HG03064 (cell line): Measurements from ENCODE around the gene EDA.

Experiments used
- ATAC-seq: cut with Tn5 transposase; IDR thresholded peaks from one replicate; pipeline ENCODE4 v1.9.1; 2021; ENCODE audit warnings: low read depth; ENCODE audit not compliant: unreplicated experiment

The EDA gene

DNA sequence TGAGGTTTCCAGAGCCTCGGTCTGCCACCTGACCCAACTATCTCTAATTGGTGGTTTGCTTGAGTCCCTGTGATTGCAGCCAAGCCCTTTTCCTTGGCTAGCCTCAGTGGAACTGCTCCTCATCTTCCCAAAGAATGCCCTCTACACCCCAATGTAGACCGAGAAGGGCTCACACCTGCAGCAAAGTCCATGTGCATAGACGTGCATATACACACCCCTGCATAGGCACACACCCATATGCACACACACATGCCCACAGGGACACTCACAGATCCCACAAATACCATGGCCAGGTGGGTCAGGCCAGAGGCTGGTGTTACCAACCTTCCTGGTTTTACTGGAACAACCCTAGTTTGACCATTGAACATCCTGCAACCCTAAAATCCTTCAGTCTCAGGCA is 433.5 kb downstream of the EDA start:
- ATAC-seq, result no peak

DNA sequence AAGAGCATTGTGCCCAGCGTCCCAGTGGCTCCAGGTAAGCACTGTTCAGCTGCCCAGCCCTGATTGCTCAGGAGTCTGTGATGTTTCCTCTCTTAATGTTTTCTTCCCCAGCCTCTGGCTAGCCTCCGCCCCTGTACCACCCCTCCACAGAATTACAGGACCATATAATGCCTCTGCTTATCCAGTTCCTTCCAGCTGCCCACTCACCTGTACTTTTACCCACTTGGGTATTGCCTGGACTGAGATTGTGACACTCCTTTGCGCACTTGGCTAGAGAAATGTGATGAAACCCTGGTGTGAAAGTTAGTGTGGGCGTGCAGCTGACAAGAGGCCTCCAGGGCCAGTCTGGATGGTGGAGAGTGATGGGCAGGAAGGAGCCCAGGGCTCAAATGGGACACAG is 434.0 kb downstream of the EDA start, which contains the start of gene AWAT2:
TSS of gene AWAT2 (minus strand) at position 14 of the 400 bp plus-strand sequence. CDS start at position 8, 6 bp downstream.
- ATAC-seq, result no peak

DNA sequence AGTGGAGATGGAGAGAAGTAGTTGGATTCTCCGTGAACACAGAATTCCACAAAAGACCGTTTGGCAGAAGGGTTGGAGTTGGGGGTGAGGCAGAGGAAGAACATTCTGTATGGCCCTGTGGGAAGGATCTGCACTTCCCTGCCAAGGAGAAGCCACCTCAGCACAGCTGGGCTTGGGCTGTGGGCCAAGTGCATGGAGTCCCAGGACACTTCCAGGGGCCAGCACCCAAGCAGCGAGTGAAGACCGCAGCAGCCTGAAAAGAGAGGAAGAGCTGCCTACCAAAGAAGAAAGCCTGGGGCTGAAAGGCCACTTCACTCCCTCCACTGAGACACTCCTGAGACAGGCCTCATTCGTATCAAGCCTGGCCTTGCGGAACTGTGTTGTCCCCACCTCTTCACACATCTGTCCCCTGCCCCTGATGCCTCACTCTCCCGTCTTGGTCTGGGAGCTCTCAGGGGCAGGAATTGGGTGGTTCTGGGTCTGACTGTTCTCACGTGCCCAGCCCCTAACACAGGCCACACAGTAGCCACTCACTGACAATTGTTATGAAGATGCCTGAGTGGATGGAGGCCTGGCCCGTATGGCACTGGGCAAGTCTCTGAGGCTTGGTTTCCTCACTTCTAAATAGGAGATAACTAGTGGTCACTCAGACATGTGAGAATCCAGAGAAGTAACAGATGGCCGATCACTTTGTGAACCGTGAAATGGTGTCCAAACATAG is 437.1 kb downstream of the EDA start:
- ATAC-seq, result no peak

DNA sequence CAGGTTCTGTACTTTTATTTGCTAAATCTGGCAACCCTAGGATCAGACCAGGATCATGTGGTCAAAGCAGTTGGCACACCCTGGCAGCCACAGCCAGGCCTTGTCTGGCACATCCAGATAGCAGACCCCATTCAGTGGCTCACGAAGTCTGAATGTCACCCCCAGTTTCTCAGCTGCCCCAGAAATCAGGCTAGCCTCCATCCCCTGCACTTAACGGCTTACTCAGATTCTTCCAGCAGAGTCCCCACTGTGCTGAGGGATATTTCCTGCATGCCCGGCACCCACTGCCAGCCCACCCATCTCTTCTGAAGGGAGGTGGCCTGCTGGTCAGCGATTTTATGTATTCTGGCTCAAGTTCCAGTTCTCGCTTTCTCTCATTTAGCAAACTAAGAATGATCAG is 438.5 kb downstream of the EDA start:
- no peak for ATAC-seq

DNA sequence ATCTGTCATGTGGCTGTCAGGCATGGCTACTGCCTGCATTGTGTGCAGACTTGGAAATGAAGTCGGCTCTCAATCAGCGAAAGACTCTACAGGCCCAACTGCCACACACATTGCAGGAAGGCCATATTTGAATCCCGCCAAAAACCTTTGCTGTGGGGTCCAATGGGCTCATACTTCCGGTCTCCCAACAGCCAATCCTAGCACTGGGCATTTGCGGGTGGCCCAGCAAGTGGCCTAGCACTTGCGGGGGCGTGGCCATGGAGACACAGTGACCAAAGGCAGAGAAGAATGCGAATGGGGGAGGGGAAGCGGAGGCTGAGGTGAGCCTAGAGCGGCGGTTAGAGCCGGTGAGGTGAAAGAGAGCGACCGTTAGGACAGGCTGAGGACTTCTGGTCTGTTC is 446.2 kb downstream of the EDA start, which contains the start of gene OTUD6A:
TSS of gene OTUD6A (plus strand) at position 382 of the 400 bp plus-strand sequence. CDS start 68 bp downstream, outside the sequence.
- no peak for ATAC-seq

DNA sequence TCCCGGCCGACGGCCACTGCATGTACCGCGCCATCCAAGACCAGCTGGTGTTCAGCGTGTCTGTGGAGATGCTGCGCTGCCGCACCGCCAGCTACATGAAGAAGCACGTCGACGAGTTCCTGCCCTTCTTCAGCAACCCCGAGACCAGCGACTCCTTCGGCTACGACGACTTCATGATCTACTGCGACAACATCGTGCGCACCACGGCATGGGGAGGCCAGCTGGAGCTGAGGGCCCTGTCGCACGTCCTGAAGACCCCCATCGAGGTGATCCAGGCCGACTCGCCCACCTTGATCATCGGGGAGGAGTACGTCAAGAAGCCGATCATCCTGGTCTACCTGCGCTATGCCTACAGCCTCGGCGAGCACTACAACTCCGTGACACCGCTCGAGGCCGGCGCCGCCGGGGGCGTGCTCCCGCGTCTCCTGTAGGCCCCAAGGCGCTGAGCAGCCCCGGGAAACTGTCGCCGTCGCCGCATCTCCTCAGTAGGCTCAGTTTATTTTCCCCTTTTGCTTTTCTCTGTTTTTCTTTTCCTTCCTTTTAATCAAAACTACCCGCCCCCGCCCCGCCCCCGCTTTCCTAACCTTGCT is 447.1 kb downstream of the EDA start:
- no peak for ATAC-seq

DNA sequence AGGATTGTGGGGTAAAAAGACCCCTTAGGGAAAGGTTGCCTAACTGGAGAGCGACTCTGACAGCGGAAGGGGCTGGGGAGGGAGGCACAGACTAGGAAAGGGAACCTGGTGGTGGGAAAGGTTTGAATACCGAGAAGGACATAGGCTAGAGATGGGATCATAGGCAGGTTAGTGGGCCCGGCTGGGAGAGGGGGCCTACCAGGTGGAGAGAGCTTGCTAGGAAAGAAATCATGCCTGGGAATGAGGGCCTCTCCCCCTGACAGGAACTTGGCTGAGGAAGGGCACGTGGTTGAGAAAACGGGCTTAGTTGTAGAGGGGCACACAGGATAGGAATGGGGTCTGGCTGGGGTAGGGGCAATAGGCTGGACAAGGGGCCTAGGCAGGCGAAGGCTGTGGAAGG is 450.7 kb downstream of the EDA start:
- ATAC-seq, result no peak

DNA sequence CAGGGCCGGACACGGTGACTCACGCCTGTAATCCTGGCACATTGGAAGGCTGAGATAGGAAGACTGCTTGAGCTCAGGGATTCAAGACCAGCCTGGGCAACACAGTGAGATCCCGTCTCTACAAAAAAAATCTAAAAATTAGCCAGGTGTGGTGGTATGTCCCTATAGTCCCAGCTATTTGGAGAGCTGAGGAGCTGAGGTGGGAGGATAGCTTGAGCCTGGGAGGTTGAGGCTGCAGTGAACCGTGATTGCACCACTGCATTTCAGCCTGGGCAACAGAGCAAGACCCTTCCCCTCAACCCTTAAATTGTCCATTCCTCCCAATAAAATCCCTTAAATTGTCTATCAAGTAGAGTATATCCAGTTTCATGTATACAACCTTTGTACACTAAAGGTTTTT is 463.4 kb downstream of the EDA start:
- no peak for ATAC-seq

DNA sequence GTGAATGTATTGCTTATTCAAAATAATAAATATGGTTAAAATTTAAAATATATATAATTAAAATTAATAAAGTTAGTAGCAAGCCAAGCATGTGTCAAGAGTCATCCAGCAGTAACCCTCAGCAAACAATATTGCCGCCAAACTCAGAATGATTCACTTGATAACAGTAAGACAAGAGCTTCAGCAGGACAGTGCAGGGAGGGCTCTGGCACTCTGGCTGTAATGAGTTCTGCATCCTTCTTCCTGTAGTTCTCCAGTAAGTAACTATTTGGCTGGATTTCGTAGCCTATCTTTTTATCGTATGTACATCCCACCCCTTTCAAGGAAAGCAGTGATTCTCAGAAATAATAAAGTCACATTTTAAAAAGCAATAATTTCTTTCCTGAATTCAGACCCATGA is 464.0 kb downstream of the EDA start:
- ATAC-seq, result no peak

DNA sequence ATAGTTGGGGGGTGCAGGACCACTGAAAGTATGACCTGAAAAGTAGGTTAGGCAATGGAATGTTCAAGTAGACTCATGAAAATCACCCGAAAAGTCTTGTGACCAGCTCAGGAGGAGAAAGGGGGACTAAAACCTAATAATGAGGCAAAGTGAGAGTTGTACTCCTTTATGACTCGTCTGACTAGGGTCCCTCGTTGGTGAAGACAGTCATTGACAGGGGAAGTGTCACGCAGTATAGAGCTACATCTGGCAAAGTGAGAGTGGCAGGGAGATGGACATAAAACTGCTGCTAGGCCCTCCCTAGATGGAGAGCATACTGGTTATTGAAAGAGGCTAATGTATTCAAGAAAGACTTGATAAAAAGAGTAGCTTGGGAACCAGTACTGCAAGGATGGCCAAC is 466.8 kb downstream of the EDA start:
- no peak for ATAC-seq

DNA sequence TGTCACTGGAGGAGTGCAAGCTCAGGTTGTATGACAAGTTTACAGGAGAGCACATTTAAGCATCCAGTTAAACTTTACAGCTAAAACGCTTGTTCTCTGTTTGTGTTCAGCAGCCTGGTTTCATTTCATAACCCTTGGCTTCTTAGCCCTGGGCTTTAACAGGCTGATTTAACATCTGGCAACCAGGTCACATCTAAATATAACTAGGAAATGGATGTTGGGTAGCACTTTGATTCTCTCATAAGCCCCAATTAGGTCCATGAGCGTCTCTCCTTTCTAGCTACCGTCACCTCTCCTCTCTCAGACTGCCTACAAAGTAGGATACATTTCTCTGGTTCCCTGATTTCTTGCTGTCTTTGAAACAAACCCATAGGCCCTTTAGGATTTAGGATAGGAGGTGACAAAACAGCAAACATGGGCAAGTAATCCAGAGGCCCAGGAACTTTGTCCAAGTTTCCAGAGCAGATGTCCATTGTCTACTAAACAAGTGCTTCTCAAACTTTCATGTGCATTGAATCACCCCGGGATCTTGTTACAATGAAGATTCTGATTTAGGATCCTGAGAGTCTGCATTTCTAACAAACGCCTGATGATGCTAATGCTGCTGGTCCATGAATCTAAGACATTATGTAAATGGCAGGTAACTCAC is 468.8 kb downstream of the EDA start:
- no peak for ATAC-seq

DNA sequence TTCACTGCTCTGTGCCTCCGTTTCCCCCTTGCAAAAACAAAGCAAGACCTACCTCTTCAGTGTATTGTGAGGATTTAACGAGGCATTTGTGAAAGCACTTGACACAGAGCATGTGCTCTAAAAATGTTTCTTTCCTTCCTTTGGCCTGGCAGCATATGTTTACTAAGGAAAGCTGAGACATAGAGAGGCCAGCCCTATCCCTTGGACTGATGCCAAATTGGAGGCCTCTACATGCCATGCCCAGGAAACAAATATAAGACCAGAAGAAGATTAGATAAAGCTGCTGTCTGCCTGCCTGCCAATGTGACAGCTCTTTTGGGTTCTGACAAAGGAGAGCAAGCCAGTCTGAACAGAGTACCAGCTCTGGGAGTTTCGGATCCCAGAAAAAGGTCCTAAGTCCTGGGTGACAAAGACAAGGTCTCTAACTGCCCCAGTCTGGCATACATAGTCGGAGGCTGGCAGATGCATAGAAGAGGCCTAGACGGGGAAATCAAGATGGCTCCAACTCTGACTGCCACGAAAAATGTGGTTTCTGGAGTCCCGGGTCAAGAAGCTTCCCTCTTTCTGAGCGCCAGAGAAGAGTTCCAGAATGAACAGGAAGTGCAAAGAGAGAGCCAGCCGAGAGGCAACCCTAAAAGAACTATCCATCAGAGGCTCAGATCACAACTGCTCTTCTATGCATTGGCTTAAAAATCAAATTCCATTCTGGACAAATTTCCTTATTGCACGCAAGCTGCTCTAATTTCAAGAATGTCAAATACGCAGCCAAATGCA is 472.1 kb downstream of the EDA start:
- ATAC-seq, result no peak

DNA sequence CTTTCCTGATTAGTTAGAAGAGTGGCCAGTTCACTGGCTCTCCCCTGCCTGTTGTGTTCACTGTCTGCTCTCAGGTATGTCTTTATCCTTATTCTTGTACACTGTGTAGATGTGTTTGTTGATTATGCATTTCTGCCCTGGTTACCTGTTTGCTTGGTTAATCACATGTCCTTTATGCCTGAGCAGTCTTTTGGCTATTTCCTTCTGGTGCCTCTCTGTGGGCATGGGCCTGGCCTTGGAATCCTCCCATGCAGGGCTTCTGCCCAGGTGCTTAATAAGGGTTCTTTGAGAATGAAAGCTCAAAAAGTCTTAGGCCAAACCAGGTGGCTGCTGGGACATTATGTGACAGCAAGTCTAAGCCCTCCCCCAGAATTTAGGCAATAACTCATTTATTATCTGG is 472.8 kb downstream of the EDA start:
- no peak for ATAC-seq
